ENCODE data around the gene HMGN3.

The HMGN3 gene

DNA sequence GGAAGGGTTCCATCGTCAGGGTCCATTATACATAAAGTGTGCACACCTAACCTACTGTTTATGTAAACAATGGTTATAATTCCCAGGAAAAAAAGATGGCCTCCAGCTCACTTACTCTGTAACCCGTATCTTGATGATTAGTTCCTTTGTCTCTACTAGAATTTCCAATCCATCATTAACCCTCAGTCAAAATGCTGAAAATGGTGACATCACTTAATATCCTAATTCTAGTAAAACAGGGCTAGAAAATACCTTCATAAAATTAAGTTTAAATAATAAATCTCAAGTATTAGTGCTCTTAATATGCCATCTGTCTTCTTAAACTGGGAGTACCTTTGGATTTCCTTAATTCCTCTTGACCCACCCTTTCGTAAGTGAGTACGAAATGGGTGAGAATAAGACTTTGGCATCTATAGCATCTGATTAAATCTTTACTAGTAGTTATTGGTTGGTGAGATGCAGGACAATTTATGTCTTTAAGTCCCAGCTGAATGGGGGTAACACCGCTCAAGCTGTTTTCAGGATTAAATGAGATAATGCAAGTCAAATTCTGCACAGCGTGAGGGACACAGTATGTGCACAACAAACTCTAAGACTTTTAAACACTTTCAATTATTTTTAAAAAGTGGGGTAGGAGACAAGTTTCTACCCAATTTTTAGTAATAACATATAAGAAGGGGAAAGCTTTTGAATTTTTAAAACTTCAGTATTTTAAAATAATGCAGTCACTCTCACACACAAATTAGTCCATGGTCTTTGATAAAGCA, 1.6 kb downstream of the HMGN3 start:
- no peak for DNase-seq (ENCODE audit: low read depth)

DNA sequence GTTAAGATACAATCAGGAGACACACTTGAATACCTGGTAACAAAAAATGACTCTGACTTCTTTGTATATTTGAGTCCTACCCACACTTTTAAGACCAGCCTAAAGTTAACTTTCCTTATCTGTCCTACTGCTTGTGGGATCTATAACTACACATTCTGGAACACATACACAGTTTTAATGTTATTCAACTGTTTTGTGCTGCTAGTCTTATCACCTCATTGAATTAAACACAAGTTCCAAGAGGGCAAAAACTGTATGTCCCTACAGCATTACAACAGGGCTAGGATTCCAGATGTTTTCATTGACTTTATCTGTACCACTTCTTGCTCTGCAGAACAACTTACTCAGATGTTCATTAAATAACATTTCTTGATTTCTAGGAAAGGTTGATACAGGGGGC, 2.8 kb downstream of the HMGN3 start:
- DNase-seq (ENCODE audit: low read depth), result no peak

DNA sequence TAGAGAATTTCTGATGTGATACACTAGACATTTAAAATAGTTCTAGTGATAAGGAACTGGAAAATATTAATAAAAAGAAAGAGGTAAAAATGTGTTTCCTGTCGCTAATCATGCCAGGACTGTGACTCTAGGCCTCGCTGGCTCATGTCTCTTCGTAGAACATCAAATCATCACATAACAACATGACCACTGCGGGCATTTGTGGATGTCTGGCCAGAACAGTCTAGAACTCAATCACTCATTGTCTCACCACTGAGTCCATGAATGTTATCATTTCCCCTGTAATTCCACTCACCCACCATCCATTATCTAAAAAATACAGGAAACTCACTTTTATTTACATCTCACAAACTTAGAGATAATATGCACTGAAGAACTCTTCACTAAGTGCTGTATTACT, 3.4 kb downstream of the HMGN3 start:
- no peak for DNase-seq (ENCODE audit: low read depth)

DNA sequence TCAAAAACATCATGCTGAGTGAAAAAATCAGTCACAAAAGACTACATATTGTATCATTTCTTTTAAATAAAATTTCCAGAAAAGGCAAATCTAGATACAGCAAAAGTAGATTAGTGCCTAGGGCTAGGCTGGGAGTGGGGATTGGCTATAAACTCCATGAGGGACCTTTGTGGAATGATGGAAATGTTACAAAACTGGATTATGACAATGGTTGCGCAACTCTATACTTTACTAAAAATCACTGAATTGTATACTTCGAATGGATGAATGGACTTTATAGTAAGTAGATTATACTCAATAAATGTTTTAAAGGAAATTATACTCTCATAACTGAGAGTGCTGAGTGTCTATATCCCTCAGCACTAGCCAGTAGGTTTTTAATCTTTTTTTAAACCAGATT, 4.3 kb downstream of the HMGN3 start:
- no peak for DNase-seq (ENCODE audit: low read depth)

DNA sequence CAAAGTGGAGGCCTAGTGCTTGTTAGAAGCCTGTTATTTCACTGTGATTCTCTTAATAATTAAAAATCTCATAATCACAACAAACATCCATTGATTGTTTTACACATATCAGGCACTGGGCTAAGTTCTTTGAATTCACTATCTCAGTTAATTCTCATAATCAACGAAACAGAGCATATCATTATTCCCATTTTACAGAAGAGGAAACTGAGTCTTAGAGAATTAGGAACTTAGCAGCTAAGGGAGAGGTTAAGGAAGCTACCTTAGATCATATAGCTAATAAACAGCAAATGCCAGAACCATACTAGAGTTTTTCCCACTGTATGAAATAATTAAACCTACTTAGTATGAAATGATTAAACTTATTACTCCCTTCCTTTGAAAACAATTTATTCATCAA, 7.0 kb downstream of the HMGN3 start:
- no peak for DNase-seq (ENCODE audit: low read depth)

DNA sequence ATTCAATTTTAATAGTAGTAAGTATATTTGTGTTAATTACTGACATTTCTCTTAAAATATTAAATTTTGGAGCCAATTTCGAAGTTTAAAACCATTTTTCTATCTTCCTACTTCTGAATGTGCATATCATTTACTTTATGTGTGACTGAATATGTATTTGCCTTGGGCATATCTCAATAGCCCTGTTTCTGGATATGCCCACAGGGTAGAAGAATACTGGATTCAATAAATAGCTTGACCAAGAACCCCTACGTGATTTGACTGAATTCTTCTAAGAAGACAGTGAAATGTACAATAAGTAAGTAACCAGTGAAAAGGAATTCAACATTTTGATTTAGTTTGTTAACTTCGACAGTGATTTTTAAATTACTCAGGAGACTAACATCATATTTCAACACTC, 7.8 kb downstream of the HMGN3 start:
- no peak for DNase-seq (ENCODE audit: low read depth)

DNA sequence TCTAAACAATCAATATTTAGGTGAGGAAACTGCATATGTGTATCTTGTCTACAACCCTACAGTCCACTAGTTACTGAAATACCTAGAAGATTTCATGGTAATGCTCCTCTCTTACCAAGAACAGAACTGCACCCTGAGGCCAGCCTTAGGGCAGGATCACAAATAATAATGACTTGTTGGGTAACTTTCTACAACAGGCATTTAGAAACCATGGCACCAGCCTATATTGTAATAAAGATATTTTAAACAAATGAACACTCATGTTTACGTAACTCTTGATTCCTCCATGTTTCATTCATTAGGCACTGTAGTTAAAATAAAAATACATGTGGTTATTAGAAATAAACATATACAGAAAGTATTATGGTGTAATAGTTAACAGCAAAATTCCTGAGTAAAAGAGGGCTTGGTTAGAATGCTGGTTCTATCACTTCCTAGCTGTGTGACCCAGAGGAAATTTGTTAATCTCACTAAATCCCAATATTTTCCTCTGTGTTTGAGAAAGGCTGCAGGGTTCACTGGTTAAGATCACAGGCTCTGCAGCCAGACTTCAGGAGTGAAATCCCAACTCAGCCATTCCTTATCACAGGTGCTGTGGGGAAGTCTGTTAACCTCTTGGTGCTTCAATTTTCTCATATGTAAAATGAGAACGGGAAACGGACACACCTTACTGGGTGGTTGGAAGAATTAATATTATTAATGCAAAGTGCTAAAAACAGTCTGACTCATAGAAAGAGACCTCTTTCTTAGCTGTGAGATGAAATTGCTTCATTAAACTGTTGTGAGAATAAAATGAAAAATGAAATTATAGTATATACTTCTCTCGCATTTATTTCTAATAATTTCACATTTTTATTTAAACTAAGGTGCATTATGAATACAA, 8.5 kb downstream of the HMGN3 start:
- no peak for DNase-seq (ENCODE audit: low read depth)

DNA sequence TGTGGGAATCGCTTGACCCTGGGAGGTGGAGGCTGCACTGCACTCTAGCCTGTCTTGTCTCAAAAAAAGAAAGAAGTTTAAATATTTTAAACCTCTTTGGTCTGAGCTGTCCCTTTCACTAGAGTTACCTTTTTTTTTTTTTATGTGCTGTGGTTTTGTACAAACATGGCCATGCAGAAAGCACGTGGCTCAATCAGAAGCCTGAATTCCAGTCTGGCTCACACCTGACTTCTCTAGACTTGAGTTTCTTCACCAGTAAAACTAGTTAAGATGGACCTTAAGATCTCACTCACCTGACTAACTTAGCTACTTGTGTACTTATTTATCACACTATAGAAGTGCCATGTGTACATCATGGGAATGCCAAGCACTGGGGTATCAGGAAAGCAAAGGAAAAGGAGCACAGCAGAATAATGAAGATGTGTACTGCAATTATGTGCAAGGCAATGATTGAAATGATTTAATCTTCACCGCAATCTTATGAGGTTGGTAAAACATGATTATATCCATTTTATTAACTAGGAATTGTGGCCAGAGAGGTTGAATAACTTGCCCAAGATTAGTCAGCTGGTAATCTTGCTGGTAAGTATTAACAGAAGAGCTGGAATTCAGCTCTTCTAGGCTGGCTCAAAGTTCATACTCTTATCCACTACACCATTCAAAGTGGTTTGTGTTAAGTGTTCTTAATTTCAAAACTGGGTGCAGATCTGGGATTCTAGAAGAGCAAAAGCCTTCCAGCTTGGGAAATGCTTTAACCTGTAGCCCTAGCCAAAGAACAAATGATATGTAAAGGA, 10.7 kb downstream of the HMGN3 start:
- DNase-seq (ENCODE audit: low read depth), result no peak

DNA sequence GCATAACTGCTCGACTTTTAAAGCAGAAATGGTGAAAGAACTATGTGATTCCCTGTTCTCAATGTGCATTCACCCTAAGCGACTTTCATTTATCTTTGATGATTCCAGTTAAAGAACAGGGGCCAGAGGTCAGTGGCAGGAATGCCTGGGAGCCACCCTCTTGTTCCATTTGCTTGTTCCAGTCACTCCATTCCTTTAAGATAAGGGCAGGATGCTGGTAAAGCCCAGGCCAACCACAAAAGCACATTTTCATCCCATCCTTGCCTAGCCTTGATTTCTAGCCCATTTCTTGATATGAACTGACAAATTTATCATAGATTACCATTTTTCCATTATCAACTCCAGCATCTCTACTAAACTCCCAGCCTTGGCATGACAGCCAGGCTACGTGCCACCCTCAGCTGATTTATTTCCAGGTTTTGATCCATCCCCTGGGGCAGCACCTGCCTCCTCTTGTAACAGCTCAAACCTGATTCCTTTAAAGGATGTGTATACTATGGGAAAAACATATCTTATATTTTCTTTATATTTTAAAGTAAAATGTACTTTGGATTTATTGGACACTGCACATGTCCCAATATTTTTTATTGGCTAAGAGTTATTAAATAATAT, 19.2 kb downstream of the HMGN3 start:
- peak; percentile 23 for DNase-seq (ENCODE audit: low read depth)

DNA sequence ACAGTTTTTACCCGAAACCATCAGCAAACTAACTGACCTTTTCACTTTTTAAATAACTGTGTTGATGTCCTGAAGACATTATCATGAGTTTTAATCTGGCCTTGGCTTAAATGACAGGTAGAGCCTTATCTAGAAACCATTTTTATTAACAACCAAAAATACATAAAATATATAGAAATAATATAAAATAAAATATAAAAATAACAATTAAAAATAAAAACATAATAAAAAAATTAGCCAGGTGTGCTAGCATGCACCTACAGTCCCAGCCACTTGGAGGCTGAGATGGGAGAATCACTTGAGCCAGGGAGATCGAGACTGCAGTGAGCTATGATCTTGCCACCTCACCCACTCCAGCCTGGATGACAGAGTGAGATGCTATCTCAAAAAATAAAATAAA, 21.6 kb downstream of the HMGN3 start:
- no peak for DNase-seq (ENCODE audit: low read depth)

DNA sequence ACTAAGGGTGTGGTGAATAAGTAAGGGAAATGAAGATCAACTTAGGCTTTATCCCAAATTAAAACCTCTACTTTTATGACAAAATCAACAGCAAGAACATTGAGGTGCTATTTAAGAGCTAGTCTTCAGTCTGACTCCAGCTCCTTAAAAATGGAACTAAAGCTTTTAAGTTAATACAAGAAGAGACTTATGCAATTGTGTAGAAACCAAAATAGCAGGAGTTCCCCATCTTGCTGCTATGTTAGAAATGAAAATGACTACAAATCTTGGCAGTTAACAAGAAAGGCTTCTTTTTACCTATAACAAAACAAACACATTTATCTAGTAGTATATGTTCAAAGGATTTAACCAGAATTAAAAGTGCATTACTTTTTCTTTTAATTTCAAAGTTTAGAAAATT, 25.7 kb downstream of the HMGN3 start:
- no peak for DNase-seq (ENCODE audit: low read depth)

DNA sequence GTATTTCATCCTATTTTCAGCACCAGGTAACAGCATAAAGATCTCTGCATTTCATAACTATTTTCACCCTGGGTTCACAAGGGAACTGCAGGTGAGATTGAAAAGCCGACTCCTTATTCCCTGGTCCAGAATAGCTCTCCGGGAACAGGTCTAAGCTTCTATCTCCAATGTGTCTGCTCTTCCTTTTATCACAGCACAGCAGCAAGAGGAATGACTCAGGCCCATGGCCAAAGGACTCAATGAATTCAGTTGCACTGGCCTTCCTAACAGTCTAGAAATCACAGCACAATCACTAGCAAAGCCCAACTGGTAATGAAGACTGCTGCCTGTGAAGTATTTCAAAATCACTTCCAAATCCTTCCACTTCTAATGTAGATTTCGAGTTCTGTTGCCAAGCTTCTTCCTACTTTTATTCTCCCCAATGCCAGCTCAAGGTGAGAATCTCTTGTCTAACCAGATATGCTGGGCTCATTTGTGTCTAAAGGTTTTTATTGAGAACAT, 30.7 kb downstream of the HMGN3 start:
- no peak for DNase-seq (ENCODE audit: low read depth)

DNA sequence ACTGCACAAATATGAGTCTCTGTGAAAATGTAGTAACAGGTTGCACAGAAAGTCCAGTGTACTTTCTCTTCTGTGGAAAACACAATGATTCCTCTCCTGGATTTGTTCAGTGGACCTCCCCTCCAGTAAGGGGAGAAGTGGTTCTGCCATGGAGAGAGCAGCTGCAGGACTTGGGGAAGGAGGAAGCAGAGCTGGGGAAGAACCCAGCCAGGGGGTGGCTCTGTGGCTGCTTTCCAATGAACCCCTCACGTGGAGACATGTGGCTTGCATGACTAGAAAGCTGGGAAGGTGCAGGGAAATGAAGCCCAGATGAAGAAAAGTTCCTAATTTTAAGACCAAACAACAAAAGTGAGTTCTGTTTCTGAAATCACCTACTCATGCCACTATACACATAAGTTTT, 31.9 kb downstream of the HMGN3 start:
- DNase-seq (ENCODE audit: low read depth), result no peak

DNA sequence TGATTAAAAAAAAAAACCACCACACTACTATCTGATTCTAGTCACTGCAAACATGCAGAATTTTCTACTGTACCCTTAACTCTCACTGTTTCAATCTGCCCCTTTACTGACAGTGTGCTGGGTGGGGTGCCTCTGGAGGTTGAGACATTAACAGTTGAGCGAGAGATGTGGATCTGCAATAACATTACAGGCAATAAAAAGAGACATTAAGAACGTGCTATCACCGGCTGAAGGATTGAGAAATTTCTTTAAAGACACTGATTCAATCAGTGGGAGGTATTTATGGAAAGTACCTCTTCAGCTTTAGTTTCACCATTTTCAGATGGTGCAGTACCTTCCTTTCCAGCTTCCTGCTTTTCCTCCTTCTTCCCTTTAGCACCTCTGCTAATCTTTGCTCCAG, 32.5 kb downstream of the HMGN3 start:
- no peak for DNase-seq (ENCODE audit: low read depth)

DNA sequence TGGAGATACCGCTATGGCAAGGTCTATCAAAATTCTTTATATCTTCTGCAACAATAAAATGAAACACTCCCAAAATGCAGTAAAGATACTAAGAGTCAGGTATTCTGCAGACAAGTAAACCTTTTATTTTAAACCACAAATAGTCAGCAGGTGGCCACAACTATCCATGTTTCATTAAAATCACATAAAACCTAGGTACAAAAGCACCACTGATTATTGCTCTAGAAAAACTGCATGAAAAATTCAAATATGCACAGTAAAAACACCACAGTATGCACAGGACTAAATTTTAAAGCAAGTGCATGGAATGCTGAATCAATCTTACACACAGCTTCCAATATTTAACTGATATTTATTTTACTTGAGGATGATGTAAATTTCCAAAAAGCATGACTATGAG, 33.3 kb downstream of the HMGN3 start:
- no peak for DNase-seq (ENCODE audit: low read depth)

DNA sequence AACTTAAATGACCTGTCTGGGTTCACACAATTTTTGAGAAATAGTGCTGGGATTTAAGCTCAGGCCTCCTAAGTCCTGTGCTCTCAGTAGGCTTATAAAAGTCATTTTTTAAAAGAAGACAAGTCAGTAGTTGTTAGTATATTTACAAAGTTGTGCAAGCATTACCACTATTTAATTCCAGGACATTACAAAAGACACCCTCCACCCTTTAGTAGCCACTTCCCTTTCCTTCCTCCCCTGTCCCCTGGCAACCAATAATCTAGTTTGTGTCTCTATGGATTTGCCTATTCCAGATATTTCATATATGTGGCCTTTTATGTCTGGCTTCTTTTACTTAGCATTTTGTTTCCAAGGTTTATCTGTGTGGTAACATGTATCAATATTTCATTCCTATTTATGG, 37.6 kb downstream of the HMGN3 start:
- DNase-seq (ENCODE audit: low read depth), result no peak

DNA sequence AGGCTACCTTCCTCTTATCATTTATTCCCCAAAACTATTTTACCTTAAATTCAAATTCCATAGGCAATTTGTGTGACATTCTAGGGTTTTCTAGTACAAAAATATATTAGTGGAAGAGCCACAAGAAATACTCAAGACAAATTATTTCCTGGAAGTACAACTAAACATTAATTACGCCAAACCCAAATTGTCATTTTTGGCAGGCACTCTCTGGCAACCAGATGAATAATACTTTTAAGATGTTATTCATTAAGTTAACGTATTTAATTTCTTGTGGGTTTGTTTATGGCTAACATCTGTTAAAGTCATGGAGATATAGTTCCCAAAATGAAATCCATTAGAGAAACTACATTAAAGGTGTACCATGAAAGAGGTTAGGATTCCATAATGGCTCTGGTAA, 40.5 kb downstream of the HMGN3 start:
- no peak for DNase-seq (ENCODE audit: low read depth)

DNA sequence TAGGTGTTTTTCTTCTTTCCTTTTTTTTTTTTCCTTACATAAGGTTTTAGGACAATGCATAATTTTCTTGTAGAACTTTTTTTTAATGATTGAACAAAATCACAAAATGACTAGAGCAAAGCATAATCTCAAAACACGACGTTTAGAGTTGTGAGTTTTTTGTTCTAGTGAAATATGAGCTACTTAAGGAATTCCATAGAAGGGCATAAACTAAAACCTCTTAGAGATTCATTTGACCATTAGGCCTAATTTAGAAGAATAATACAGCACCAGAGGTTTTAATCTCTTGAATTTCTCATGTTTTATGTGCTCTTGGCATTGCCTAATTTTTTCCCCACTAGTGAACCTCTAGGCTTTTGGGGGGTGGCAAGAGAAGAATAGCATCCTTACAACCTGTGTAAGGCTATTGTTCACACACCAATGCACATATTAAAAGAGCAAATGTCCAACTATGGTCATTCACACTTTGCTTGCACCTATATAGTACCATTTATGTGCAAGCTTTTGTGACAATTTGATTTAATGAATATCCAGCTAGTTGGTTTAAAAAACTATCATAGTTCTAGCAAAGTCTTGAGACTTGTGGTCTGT, 44.6 kb downstream of the HMGN3 start:
- no peak for DNase-seq (ENCODE audit: low read depth)

DNA sequence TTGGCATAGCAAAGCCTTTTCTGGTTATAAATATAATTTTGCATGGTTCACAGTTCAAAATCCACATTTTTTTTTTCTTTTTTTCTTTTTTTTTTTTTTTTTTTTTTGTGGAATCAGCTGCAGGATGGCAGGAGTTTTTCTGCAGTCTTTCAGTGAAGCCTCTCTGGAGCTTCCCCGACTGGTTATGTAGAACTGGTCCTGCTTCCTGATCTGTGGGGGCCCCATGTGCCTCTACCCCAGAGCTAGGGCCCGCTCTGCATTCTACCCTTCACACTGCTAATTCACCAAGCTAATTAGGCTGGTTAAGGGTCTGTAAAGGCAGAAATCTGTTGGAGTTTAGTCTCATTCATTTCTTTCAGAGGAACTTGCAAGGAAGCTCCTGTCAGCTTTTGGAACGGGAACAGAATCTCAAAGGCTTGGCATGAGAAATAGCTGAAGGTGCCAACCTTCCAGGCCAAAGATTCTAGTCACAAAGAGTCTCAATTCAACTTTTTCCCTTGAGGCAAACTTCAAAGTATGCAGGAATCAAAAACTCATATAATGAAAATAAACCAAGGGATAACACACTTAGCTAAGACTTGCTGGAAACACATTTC, 45.5 kb downstream of the HMGN3 start:
- DNase-seq (ENCODE audit: low read depth), result no peak

DNA sequence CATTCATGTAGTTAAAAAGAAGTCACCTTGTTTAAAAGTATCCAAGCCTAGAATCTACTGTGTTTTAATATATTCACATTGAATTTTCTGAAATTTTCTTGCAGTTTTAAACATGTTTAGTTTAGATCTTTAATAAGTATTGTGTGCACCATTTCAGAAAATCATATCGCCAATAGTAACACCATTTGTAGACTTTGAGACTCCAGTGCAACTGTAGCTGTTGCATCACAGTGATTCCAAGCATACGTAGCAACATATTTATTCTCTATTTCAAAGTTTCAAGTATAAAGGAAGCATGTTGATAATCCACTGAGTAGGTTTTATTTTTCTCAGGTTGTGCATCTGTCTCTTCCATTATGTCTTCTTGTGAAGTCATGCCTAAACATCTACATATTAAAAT, 46.4 kb downstream of the HMGN3 start:
- no peak for DNase-seq (ENCODE audit: low read depth)

DNA sequence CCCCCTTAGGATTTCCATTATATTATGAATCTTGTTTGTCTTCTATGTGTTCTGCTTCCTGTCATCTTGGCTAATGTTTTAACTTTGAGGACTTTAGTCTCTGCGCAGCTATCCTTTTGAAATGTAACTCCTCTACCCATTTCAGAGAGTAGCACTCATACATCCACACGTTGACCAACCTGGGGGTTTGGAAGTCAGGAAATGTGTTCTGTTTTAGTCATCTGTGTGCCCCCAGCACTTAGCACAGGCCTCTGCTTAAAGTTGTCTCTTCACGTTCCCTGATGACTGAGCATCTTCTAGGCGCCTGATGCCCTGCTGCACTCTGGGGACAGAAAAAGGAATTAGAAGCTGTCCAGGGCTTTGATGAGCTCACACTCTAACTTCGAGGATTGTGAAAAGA, 47.9 kb downstream of the HMGN3 start:
- no peak for DNase-seq (ENCODE audit: low read depth)

Data from non-pigmented ciliary epithelial cell (primary cell).